Measurements from ENCODE around the gene GPC5. TPM values are rescaled to one million over a fixed set of nuclear protein-coding genes. Genes with fewer than 3 reads are reported as not detected.

GPC5 gene
- total and polyA plus RNA-seq, 7 donors: 0.23 TPM; not detected in 6

DNA sequence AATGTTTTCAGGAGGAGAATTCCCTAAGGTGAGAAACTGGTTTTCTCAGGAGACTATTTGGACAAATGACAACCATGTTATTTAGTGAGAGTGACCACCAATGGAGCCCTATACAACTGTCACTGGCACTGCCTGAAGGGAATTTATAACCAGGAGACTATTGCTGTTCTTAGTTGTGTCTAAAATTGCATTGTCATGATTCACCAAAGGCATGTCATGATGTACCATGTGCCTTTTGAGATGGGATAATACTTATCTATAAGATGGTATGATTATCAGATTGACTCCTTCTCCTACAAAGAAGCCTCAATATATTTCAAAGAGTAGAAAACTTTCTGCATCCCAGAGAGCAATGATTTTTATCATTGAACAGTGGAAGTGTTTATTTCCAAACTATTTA, 1088.8 kb downstream of the GPC5 start:
- H3K4me3 ChIP-seq: no peak overlapping the region
- no peaks in the 10 kb centered on the region for H3K36me3 ChIP-seq (ENCODE audit: insufficient read depth in 1 of 2, low read depth in 1 of 2)
- no peaks in the 10 kb centered on the region for H3K9me3 ChIP-seq
- TF ChIP-seq, protein P1, sequence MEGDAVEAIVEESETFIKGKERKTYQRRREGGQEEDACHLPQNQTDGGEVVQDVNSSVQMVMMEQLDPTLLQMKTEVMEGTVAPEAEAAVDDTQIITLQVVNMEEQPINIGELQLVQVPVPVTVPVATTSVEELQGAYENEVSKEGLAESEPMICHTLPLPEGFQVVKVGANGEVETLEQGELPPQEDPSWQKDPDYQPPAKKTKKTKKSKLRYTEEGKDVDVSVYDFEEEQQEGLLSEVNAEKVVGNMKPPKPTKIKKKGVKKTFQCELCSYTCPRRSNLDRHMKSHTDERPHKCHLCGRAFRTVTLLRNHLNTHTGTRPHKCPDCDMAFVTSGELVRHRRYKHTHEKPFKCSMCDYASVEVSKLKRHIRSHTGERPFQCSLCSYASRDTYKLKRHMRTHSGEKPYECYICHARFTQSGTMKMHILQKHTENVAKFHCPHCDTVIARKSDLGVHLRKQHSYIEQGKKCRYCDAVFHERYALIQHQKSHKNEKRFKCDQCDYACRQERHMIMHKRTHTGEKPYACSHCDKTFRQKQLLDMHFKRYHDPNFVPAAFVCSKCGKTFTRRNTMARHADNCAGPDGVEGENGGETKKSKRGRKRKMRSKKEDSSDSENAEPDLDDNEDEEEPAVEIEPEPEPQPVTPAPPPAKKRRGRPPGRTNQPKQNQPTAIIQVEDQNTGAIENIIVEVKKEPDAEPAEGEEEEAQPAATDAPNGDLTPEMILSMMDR (IDR thresholded peaks at IDR 0.05): no peak
- no peaks in the 10 kb centered on the region for H3K4me1 ChIP-seq
- no peak overlapping the region for H3K27ac ChIP-seq
- intact Hi-C loops (cut with DNase I): no loop called here
- ATAC-seq: no peak
- H3K27me3 ChIP-seq (ENCODE audit: insufficient read depth in 3 of 3, low read length in 2 of 3): no peaks in the 10 kb centered on the region
- DNase-seq: no peak

DNA sequence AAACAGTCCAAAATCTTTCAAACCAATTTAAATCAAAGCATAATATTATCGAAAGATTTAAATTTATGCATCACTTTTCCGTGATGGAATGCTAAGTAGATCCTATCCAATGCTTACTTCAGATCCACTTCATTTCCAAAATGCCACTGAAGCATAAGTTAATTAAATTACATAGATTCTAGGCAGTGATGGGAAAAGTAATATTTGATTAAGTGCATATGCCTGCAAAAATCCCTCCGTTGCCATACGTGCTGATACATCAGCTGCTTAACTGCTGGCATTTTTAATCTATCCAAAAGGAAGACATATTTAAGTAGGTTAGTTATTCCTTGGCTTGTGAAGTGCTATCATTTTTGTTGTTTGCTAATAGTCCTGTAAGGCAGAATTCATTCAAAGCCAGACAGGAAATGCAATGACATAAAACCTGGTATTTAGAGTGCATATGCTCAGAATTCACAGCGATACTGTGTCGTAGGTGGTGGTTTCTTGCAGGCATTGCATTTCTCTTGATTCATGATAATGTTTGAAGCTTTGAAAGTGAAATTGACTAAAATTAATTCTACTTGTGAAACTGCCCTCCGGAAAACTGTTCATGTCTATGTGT, 1089.9 kb downstream of the GPC5 start:
- Histone ChIP-seq H3K4me1 (no peaks in the 10 kb centered on the region), H3K27me3 (ENCODE audit: insufficient read depth in 3 of 3, low read length in 2 of 3) (no peaks in the 10 kb centered on the region), H3K27ac (no peak overlapping the region), H3K9me3 (no peaks in the 10 kb centered on the region), H3K4me3 (no peak overlapping the region), H3K36me3 (ENCODE audit: insufficient read depth in 1 of 2, low read depth in 1 of 2) (no peaks in the 10 kb centered on the region)
- no peak for ATAC-seq
- TF ChIP-seq, protein P1 (IDR thresholded peaks at IDR 0.05): no peak
- intact Hi-C loops (cut with DNase I): no loop called here
- 71 to 74% (median 73%) methylated on average over 7 of the region's 7 CpGs for WGBS, 3 donors
- no peak for DNase-seq

DNA sequence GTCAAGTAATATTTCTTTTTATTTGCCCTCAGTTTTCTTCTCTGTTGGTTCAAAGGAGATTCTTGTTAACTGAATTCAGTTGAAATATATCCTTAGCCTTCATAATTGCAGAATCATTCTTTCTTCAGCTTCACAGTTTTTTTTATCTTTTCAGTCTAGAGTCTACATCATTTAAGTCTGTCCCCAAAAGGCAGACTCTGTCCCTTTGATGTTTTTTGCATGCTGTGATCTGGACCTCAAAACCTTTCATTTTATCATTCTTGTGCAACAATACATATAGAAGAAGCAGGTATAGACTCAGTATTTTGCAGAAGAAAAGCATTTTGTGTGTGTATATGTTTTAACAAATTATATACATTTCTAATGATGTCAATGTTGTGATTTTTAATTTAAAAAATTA, 1093.4 kb downstream of the GPC5 start:
- Histone ChIP-seq H3K27ac (no peak overlapping the region), H3K27me3 (ENCODE audit: insufficient read depth in 3 of 3, low read length in 2 of 3) (no peaks in the 10 kb centered on the region), H3K4me1 (no peaks in the 10 kb centered on the region), H3K36me3 (ENCODE audit: insufficient read depth in 1 of 2, low read depth in 1 of 2) (no peaks in the 10 kb centered on the region), H3K4me3 (no peak overlapping the region), H3K9me3 (no peaks in the 10 kb centered on the region)
- DNase-seq: no peak
- intact Hi-C loops (cut with DNase I): no loop called here
- ATAC-seq: no peak
- TF ChIP-seq, protein P1 (IDR thresholded peaks at IDR 0.05): no peak

DNA sequence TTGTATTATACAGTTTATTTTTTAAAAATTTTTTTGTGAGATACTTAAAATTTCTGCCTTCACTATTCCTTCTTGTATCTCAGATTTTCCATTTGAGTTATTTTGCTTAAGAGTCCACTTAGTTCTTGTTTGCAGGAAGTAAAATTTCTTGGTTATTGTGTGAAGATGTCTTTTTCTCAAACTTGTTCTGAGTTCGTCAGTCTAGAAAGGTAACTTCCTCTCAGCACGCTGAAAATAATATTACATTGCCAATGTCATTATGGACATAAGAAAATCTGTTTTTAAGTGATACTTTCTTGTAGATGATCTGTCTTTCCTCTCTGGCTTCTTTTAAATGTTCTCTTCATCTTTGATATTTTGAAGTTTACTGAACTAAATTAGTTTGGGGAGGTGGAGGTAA, 1096.5 kb downstream of the GPC5 start:
- Histone ChIP-seq H3K36me3 (ENCODE audit: insufficient read depth in 1 of 2, low read depth in 1 of 2) (no peaks in the 10 kb centered on the region), H3K9me3 (no peaks in the 10 kb centered on the region), H3K27me3 (ENCODE audit: insufficient read depth in 3 of 3, low read length in 2 of 3) (no peaks in the 10 kb centered on the region), H3K4me1 (no peaks in the 10 kb centered on the region), H3K27ac (no peak overlapping the region), H3K4me3 (no peak overlapping the region)
- ATAC-seq (no peak), DNase-seq (no peak)
- TF ChIP-seq, protein P1 (IDR thresholded peaks at IDR 0.05): no peak
- intact Hi-C loops (cut with DNase I): no loop called here
- 87 to 91% (median 91%) methylated on average over 2 of the region's 2 CpGs for WGBS, 3 donors

DNA sequence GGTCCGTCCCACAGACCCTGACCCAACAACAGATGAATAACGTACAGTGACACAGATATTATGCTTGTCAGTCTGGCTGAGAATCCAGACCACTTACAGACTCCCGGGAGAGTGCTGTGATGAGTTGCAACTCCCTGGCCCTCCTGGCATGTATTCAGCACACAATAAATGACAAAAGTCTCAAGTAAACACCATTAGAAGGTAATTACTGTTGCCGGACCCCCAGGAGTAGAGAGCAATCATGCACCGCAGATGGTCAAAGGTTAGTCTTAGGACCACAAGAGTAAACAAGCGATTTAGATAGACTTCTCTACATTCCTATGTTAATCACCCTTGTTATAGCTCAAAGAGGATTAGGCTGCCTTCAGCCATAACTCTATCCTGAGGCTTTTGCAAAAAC, 1101.8 kb downstream of the GPC5 start:
- no peaks in the 10 kb centered on the region for H3K9me3 ChIP-seq
- ATAC-seq: no peak
- no peaks in the 10 kb centered on the region for H3K36me3 ChIP-seq (ENCODE audit: insufficient read depth in 1 of 2, low read depth in 1 of 2)
- H3K27me3 ChIP-seq (ENCODE audit: insufficient read depth in 3 of 3, low read length in 2 of 3): no peaks in the 10 kb centered on the region
- TF ChIP-seq, protein P1 (IDR thresholded peaks at IDR 0.05): no peak
- intact Hi-C loops (cut with DNase I): no loop called here
- H3K4me3 ChIP-seq: no peak overlapping the region
- no peak for DNase-seq
- H3K27ac ChIP-seq: no peak overlapping the region
- 36 to 45% (median 37%) methylated on average over 6 of the region's 6 CpGs for WGBS, 3 donors
- H3K4me1 ChIP-seq: no peaks in the 10 kb centered on the region
